Measurements from ENCODE around the gene TNIP2.

- no peak for TF ChIP-seq GATA1 (IDR thresholded peaks at IDR 0.05; ENCODE audit: low read depth, low read length)
- no peak for TF ChIP-seq POLR2A (IDR thresholded peaks at IDR 0.05; ENCODE audit: low read length)
Measured at GRCh38 chr4:2785613-2786012, 29.5 kb upstream of the TNIP2 start.
